GM18502 (cell line): ENCODE data around the gene ENAH.

Source experiments
- ATAC-seq: cut with Tn5 transposase; IDR thresholded peaks from one replicate; pipeline ENCODE4 v1.9.1; 2021; ENCODE audit warnings: mild to moderate bottlenecking; ENCODE audit not compliant: unreplicated experiment, poor library complexity

The ENAH gene

DNA sequence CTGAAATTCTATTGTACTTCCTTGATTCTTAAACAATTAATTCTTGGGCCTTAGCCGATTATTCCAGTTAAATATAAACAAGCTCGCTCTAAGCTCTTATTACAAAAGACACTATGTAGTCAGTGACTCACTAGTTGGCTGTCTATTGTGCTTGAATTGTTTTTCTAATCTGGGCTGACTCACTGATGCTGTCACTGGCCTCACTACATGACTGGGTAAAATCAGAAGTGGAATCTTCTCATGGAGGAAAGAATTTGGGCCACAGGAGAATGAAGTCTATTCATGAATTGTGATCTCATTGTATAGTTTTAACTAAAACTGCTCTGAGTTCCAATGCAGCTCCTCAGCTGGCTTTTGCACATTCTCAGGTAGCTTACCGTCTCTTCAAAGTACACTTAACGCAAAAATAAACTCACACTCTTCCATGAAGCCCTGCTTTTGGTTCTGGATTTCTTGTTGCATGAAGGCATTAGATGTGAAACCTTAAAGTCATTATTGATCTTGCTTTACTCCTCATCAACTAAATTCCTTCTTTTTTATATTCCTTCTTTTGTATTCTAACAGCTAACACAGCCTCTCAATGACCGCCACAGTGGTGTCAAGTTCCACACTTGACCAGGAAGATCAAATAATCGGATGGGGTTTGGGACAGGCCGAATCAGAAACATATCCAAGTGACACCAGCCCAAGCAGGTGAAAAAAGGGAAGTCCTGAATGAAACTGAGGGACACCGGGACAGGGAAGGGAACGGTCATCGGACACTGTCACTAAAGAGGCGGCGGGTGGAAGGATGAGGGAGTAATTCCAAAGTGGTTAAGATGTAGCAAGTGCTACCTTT is 144.2 kb downstream of the ENAH start:
- no peak for ATAC-seq

DNA sequence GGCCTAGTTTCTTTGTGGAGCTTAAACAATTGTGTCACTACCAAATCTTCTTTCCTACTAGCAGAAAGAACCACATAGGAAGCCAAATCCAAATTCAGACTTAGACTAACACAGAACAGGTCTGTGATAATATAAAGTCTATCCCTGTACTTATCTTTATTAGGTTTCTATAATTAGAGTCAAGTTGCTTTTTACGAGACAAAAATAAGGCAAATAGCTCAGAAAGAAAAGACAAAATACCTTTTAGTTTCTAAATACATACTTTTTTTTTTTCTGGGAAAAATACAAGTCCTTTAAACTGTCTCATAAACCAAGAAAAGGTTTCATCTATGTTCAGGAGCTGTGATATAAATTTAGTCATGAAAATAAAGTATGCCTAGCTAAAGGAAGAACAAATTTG is 146.2 kb downstream of the ENAH start:
- ATAC-seq = no peak

DNA sequence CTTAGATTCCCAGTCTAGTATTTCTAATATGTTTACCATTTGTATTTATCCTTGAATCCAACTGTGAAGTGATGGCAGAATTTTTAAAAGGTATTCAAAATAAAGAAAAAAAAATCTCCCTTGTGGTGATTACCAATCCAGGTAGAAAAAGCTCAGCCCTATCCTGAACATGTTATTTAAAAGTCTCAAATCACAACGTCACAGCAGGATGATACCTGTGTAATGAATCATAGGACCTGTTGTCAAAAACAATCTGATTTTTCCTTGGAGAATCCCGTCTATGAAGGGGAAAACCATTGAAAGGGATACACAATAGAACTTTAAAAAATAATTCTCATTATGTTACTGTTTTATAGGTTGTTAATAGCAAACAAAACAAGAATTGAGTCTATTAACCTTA is 148.1 kb downstream of the ENAH start:
- ATAC-seq = no peak

DNA sequence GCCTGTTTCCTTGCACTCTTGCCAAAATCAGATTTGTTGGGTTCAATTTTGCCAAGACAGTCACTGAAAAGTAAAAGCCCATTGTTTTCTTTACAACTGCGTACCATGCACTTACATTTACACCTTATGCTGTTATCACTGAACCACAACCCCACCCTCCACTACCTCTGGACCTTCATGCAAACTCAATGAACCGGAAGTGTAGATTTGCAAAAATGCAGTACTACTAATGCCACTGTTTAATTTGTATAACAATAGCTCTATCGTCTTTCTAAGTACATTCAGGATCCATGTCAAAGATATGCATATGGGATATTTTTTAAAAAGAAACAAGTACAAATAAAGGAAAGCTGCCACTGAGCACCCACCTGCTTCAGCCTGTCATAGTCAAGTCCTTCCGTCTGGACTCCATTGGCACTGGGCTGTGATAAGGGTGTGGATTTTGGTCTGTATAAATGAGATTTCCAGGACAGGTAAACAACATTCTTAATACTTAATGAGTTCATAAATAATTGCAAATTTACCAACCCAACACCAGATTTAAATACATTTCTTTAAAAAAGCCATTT is 152.2 kb downstream of the ENAH start:
- no peak for ATAC-seq

DNA sequence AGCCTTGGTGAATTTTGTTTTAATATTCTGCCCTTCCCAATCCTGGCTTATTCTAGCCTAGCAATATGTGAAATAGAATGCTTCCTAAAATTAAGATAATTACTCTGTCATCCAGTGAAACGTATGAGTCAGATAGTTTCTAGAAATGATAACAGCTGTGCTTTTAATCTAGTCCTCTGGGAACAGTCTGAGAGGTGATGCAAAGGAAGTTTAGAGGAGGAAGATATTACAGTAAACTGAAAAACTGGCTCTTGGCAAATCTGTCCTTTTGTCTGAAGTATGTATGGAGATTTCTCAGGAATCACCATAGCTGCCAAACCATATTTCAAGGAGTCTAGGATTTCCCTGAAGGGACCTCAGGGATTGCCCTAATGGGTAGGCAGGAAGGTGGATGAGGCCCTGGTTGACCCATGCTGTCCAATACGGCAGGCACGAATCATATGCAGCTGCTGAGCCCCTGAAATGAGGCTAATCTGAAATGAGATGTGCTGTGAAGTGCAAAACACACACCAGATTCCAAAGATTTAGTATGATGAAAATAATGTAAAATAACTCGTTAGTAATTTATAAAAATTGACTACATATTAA is 154.3 kb downstream of the ENAH start:
- no peak for ATAC-seq

DNA sequence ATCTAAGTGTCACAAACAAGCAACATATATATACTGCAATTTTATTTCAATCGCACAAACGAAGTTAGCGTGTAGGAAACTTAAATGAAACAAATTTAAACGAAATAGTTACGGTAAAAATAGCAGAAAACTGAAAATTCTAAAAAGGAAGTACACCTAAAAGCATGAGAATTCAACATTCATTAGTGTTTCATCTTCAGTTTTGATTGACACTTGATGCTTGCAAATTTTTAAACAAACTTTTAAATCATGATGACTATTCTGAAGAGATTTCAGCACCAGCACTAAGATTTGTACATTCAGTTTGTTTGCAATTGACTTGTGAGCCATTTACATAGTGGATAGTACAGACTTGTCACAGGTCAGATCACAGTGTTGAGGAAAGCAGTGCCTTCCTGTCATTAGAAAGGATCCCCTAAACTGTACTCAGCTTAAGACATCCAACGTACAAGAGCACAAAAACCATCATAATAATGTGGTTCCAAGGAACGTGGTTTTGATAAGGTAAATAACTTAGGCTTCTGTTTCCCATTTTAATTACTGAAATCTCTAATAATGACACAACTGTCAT is 158.0 kb downstream of the ENAH start:
- no peak for ATAC-seq

DNA sequence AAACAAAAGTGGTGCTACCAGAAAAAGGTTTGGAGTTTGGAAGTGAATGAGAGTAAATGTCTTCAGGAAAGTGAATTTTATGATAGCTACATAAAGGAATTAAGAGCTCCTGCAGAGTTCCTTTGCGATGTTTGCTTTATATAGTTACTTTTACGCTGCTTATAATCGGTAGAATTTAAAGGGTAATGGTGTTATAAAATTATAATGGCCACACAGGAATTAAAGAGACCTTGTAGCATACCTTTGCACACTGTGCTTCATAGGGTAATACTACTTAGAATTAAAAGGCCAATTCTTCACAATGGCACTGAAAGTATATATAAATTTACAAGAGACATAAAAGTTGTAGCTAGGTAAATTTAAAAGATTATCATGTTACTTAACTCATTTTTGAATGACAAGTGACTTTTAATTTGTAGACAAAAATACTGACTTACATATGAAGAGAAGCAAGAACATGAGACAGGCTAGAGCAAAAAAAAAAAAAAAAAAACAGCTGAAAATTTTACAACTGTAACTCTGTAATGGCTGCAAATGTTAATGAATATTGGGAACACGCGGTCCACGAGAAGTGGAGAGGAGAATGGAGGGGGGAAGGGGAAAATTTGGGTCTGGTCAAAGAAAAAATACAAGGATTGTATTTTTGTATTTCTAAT is 159.2 kb downstream of the ENAH start:
- no peak for ATAC-seq

DNA sequence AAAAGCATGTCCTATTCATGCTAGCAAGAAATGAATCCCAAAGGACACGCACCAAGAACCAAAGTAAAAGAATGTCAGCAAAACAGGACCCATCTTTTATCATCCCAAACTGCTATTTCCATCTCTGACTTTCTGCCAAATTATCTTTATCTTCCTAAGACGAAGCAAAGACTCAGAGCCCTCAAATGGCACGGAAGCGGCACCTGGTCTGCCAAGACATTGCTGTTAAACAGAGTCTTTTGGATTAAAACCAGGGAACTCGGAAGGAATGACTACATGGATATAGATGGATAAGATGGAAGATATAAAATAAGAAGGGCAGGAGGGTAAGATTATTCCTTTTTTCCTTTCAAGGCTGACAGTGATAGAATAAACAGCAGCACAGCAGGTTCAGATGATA is 164.2 kb downstream of the ENAH start:
- no peak for ATAC-seq

DNA sequence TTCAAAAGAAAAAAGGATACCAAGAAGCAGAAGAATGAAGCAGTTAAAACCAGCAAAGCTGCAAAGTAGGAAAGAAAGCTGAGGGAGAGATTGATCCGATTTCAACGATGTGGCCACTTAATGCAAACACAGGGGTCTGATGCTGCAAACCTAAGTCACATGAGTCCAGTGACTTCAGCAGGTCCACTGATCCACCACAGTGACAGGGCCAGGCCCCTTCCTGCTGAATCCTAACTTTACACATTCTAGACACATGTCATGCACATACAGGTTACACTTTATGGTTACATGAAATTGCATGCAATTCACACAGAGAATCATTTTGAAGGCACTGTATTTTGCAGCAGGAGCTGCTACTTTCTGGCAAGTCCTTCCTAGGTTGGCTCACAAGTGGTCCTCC is 166.1 kb downstream of the ENAH start:
- ATAC-seq = no peak

DNA sequence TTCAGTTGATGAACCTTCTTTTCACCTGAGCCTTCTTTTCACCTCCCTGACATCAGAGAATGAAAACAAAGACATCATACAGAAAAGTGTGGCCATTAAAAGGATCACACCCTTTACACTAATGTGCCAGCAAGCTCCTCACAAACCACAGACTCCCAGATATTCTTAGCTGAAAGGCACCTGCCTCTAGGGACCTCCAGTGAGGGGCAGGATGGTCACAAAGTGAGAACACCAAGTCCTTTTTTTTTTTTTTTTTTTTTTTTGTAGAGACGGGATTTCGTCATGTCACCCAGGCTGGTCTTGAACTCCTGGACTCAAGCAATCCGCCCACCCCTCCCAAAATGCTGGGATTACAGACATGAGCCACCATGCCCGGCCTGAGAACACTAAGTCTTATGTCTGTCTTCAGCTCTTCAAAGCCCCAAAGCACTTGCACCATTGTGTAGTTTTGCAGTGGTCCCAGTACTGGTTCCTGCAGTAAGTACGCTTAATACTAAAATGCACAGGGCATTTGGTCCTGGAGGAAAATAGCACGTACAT is 166.9 kb downstream of the ENAH start:
- ATAC-seq = no peak

DNA sequence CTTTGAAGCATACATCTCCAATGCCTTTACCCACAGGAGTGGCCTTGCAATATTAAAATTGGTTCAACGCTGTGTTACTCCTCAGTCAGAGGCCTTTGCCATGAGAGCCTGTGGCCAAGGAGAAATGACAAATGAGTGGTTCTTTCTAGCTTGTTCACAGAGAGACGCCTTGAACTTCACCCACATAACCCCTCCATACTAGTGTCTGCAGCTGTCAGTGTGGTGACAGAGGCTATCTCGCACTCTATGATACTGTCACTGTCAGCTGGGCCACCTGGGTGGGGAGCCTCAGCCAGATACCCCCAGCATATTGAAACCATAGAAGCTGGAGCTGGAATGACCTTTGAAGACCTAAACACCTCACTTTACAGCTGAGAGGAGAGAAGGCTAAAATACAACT is 167.7 kb downstream of the ENAH start:
- ATAC-seq = no peak

DNA sequence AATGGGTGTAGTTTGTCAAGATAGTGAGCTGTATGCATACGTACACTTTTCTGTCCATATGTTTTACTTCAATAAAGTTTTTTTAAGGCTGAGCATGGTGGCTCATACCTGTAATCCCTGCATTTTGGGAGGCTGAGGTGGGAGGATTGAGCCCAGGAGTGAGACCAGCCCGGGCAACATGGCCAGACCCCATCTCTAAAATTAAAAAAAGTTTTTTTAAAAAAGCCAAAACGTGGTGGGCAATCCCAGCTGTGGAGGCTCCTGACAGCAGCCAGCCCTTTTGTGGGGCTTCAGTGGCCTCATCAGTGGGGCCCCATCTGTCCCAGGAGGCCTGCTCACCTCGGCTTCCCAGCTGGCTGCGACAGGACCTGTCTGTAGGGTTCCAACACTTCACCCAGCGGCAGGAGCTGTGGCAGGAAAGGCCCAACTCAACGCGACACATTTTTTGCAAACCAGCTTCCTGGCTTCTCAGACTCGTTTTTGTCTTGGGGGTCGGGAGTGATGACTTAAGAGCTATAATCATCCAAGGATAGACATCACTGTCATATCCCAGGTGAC is 168.2 kb downstream of the ENAH start:
- ATAC-seq = no peak

DNA sequence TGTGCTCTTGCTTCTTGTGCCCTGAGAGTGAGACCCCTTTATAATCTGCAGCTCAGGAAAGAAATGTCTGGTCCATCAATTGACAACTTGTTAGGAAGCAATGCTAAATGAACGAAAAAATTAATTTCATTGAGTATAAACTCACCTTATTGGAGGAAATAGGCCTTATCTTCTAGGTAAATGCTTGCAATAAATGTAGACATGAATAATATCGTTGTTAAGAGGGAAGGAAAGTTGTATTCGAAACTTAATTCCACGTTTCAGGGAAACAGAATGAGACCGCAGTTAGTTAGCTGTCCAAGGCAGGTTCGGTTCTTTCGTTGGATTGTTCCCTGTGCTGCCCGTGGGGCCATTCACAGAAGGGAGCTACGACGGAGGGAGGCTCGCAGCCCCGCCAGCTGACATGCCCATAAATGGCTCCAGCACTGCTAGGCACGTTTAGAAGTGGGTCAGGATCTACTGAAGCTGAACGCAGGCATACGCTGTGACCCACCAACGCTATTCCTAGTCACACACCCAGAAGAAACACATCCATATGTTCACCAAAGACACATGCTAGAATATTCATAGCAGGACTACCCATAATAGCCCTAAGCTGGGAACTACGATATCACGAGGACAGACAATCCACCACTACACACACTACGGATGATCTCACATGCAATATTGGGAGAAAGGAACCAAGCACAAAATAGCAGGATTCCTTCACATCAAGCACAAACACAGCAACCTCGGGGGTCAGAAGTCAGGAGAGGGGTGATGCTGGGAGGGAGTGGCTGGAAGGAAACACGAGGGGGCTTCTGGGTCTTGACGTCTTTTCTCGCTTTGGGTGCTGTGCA is 168.9 kb downstream of the ENAH start:
- ATAC-seq = no peak

DNA sequence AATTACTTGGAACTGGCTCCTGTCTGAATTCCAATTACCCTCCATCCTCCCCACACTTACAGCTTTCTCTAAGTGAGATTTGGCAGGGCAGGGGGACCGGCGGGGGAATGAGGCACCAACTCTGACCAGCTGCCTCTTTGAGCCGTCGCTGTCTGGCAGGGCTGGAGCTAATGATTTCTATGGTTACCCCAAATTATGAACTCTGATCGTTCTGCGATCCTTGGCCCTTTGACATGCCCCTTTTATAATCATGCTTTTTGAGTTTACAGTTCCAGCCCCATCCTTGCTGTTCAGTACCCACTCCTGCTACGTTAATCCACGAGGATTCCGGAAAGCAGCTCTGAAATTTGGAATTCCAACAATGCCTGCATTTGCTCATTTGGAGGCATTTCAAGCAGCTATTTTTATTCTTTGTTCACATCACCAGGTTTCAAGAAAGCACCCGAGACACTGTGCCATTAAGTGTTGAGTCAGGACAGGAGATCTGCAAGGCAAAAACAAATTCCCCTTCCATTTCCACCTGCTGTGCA is 170.4 kb downstream of the ENAH start:
- no peak for ATAC-seq

DNA sequence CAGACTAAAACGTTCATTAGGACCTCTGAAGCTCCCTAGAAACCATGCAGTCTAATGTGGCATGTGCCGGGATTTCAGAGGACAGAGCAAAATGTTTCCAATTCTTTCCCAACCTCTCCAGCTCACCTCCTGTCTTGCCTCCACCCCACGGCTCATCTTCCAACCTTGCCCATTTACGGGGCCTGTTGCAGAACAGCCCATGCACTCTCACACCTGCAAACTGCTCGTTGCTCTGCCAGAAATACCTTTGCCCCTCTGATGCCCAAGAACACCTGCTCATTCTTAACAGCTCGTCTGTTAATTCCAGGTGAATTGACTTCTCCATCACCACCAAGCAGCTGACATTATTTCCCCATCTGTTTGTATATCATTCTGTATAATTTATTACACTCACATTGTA is 171.2 kb downstream of the ENAH start:
- ATAC-seq = no peak

DNA sequence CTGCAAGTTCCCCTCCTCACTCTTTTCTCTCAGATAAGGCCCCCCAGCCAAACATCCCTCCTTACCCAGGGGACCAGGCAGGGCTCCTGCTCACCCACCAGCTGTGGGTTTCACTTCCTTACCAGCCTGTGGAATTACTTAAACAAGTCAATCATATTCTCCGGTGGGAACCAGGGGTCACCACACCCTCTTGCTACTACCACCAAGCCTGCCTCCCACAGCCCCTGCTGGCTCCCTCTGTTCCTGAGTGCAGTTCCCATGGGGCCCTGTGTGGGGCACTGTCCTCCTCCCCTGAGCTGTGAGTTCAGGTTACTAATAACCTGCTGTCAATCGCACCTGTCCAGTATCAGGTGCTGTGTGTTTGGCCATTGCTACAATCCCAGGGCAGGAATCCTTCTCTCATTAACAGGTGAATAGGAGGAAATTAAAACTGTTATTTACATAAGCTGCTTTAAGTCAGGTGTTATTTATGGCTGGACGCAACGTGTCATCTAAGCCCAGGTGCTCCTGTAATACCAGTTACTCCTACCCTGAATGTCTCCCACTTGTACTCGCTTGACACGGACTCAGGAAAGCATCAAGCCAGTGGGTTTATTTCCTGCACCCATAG is 172.0 kb downstream of the ENAH start:
- ATAC-seq = peak; percentile 88

DNA sequence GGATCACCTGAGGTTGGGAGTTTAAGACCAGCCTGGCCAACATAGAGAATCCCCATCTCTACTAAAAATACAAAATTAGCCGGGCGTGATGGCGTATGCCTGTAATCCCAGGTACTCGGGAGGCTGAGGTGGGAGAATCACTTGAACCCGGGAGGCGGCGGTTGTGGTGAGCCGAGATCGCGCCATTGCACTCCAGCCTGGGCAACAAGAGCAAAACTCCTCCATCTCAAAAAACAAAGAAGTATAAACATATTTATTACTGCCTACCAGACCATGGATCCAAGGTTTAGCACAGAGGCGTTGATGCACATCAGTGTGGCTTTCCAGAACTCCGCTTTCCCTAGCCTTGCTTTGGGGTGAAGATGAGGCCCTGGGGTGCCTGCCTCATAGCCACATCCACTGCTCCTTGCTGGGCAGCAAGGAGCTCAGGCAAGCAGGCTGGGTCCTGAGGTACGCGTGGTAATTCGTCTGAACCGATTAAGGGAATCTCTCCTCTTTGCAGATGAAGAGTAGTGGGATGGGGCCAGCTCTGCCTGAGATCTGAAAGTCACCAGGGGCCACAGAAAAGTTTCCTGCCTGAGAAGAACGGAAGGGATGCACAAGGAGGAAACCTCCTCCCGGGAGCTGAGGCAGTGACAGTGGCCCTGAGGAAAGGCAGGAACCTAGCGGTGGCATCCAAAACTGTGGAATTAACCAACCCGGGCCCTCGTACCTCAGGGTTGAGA is 172.8 kb downstream of the ENAH start:
- ATAC-seq = no peak

DNA sequence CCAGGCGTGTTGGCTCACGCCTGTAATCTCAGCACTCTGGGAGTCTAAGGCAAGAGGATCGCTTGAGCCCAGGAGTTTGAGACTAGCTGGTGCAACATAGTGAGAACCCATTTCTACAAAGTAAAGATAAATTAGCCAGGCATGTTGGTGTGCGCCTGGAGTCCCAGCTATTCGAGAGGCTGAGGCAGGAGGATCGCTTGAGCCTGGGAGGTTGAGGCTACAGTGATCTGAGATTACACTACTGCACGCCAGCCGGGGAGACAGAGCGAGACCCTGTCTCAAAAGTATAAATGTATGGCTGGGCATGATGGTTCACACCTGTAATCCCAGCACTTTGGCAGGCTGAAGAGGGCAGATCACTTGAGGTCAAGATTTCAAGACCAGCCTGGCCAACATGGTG is 173.6 kb downstream of the ENAH start:
- no peak for ATAC-seq
